K562 (cell line): ENCODE results near the gene EMX2. TPM values are rescaled to one million over a fixed set of nuclear protein-coding genes. Genes with fewer than 3 reads are reported as not detected.

Experiments used
- CBFA2T2 ChIP-seq: fragments of 450-650 bp; conservative IDR thresholded peaks from 2 replicates; pipeline ENCODE4 v1.6.1; 2017; ENCODE audit warnings: mild to moderate bottlenecking
- CHD2 ChIP-seq: IDR thresholded peaks from 2 replicates; pipeline ENCODE4 v1.6.1; 2011; ENCODE audit warnings: low read depth, low read length
- DPF2 ChIP-seq: fragments of 450-650 bp; IDR thresholded peaks from 2 replicates; pipeline ENCODE4 v1.6.1; 2016
- PBX2 ChIP-seq, 2 experiments: IDR thresholded peaks in 1 of 2; conservative IDR thresholded peaks in 1 of 2; 2 replicates each; pipeline ENCODE4 v1.6.1; 2016; ENCODE audit warnings: low read depth in 2 of 2, mild to moderate bottlenecking in 1 of 2, missing compliant biosample characterization in 1 of 2, missing genetic modification characterization in 1 of 2, moderate library complexity in 1 of 2
- UBTF ChIP-seq, 2 experiments: IDR thresholded peaks; 2 replicates each; pipeline ENCODE4 v1.6.1; 2012; ENCODE audit warnings: improper control_type of control experiment in 2 of 2, low read depth in 2 of 2, low read length in 2 of 2, borderline replicate concordance in 1 of 2
- polyA plus RNA-seq, 8 experiments: library from polyadenylated mRNA; depleted of rRNA in 4 of 8; stranded (reverse) in 5 of 8; unstranded in 3 of 8; fragments of >200 nt; fragmentation: Nextera tagmentation in 2 of 8; fragmentation: Illumina TruSeq in 1 of 8; extraction: Ambion mirVana in 2 of 8; extraction: Trizol in 1 of 8; gene quantifications; 2 replicates each; pipeline versions ENCODE4 v1.2.1 to v1.2.3, GENCODE V29; 2011 to 2014; ENCODE audit warnings: inconsistent platforms in 1 of 8, missing spikeins in 1 of 8
- total RNA-seq, 7 experiments: library from RNA; depleted of rRNA in 6 of 7; stranded (reverse); fragments of >200 nt in 6 of 7; fragmentation: Illumina TruSeq in 2 of 7; extraction: Trizol in 2 of 7; gene quantifications; 2 replicates each; pipeline versions ENCODE4 v1.2.1 to v1.2.3, GENCODE V29; 2011 to 2021; ENCODE audit warnings: low replicate concordance in 1 of 7

EMX2 gene
- total and polyA plus RNA-seq, 9 of the 15 experiments (the other 6 are each of a cell fraction or from before 2014, with no cell fraction given) = not detected

GRCh38 chr10:117537904-117538524, 4.5 kb upstream of the EMX2 start (continued):
- no peak for TF ChIP-seq UBTF (IDR thresholded peaks at IDR 0.05; ENCODE audit: borderline replicate concordance in 1 of 2, low read depth in 2 of 2, low read length in 2 of 2)
- no peak for TF ChIP-seq CBFA2T2
- no peak for TF ChIP-seq PBX2 (CRISPR knock-in tag; IDR thresholded peaks at IDR 0.05; ENCODE audit: low read depth)
- TF ChIP-seq PBX2 (tag; conservative IDR thresholded peaks at IDR 0.05; ENCODE audit: low read depth) = no peak
- no peak for TF ChIP-seq DPF2
- TF ChIP-seq CHD2 = no peak
